ENCODE measurements around the gene CMA1. TPM values are rescaled to one million over a fixed set of nuclear protein-coding genes. Genes with fewer than 3 reads are reported as not detected.
"Not testable (repeated sequence)": the region's sequence is repeated elsewhere in the genome, so short reads cannot be mapped to it uniquely, and the experiment has no call there.

CMA1 gene
- total RNA-seq, 1 experiment from 2014 or later, result not detected

DNA sequence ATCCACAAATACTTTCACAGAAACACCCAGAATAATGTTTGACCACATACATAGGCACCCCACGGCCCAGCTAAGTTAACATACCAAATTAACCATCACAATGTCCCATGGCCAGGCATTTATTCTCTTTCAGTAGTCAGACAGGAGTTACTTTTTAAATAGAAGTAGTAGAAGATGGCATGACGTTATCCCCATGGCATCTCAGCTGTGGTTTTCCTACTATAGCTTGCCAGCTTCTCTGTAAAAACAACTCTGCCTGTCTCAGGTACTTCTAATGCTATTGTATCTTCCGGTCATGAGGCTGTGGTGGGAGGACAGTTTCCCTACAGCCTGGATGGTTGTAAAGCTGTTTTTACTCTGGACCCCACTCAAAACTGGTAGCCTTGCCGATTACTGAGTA lies 48.7 kb upstream of the CMA1 start:
- no peak overlapping the region for H2BK12ac ChIP-seq (ENCODE audit: insufficient read length, low read depth, low read length)
- H4K8ac ChIP-seq (replicated peaks; ENCODE audit: insufficient read length, low read depth, low read length), result no peak overlapping the region
- no peak overlapping the region for H3K4me2 ChIP-seq (ENCODE audit: insufficient read depth, insufficient read length, low read length)
- no peak overlapping the region for H2BK5ac ChIP-seq (ENCODE audit: insufficient read length, low read length)
- H3K27me3 ChIP-seq (ENCODE audit: insufficient read depth, low read length), result no peaks in the 10 kb centered on the region
- H2AK5ac ChIP-seq (ENCODE audit: insufficient read length, low read length), result no peak overlapping the region
- H3T11ph ChIP-seq (ENCODE audit: low read length), result no peak overlapping the region
- Mint-ChIP-seq H3K4me1 (no peaks in the 10 kb centered on the region), H3K27me3 (ENCODE audit: low read depth) (no peaks in the 10 kb centered on the region), H3K4me3 (no peak overlapping the region), H3K36me3 (ENCODE audit: insufficient read depth in 1 of 3, low read depth in 3 of 3) (peaks cover 0 to 20% (median 6%) of the 10 kb centered on the region in 3 experiments; a peak in 3 of 7 replicates), H3K27ac (no peak overlapping the region), H3K9me3 (peaks cover 18 to 85% of the 10 kb centered on the region in 2 experiments)
- H3K18ac ChIP-seq (ENCODE audit: insufficient read length, low read depth, low read length), result no peak overlapping the region
- peaks cover 3% of the 10 kb centered on the region for H3K9me3 ChIP-seq (ENCODE audit: control insufficient read depth, low read depth, low read length)
- H3K4ac ChIP-seq (ENCODE audit: low read depth, low read length), result no peak overlapping the region
- no CpG with 5 or more reads among the region's 4 CpGs for WGBS (ENCODE audit: extremely low coverage, insufficient read length, low lambda C conversion rate)
- no peaks in the 10 kb centered on the region for H3K4me1 ChIP-seq (ENCODE audit: insufficient read depth, low read length)
- H2AFZ ChIP-seq (ENCODE audit: low read length), result no peak overlapping the region
- H2BK15ac ChIP-seq (ENCODE audit: low read depth, low read length), result no peak overlapping the region
- H4K91ac ChIP-seq (ENCODE audit: insufficient read length, low read depth, low read length), result no peak overlapping the region
- H3K79me2 ChIP-seq (ENCODE audit: insufficient read depth, low read length), result 0 out of 2 replicates have a peak, but pooled peaks cover 2% of the 10 kb centered on the region
- no peaks in the 10 kb centered on the region for H3K79me1 ChIP-seq (ENCODE audit: insufficient read depth, low read depth, low read length, poor library complexity, severe bottlenecking)
- H3K27ac ChIP-seq (ENCODE audit: insufficient read length, low read depth, low read length), result no peak overlapping the region
- H2BK120ac ChIP-seq (ENCODE audit: low read depth, low read length, poor library complexity, severe bottlenecking), result no peak overlapping the region
- no peaks in the 10 kb centered on the region for H3K23me2 ChIP-seq (ENCODE audit: insufficient read length, low read depth, low read length, poor library complexity, severe bottlenecking)
- TF ChIP-seq, protein P1, sequence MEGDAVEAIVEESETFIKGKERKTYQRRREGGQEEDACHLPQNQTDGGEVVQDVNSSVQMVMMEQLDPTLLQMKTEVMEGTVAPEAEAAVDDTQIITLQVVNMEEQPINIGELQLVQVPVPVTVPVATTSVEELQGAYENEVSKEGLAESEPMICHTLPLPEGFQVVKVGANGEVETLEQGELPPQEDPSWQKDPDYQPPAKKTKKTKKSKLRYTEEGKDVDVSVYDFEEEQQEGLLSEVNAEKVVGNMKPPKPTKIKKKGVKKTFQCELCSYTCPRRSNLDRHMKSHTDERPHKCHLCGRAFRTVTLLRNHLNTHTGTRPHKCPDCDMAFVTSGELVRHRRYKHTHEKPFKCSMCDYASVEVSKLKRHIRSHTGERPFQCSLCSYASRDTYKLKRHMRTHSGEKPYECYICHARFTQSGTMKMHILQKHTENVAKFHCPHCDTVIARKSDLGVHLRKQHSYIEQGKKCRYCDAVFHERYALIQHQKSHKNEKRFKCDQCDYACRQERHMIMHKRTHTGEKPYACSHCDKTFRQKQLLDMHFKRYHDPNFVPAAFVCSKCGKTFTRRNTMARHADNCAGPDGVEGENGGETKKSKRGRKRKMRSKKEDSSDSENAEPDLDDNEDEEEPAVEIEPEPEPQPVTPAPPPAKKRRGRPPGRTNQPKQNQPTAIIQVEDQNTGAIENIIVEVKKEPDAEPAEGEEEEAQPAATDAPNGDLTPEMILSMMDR (conservative IDR thresholded peaks at IDR 0.05), result no peak
- H2BK20ac ChIP-seq (ENCODE audit: low read depth, low read length, poor library complexity, severe bottlenecking), result no peak overlapping the region
- no peak overlapping the region for H3K56ac ChIP-seq (ENCODE audit: insufficient read length, low read depth, low read length)
- no peak overlapping the region for H3K9ac ChIP-seq (ENCODE audit: extremely low read depth, insufficient read length, low read length)
- no peak overlapping the region for H4K5ac ChIP-seq (ENCODE audit: insufficient read length, low read depth, low read length)
- H3K23ac ChIP-seq (ENCODE audit: insufficient read length, low read depth, low read length), result no peak overlapping the region
- no peak for DNase-seq
- H3K14ac ChIP-seq (ENCODE audit: insufficient read depth, low read length), result no peak overlapping the region
- no peaks in the 10 kb centered on the region for H4K20me1 ChIP-seq (ENCODE audit: control insufficient read depth, insufficient read depth, insufficient read length)

DNA sequence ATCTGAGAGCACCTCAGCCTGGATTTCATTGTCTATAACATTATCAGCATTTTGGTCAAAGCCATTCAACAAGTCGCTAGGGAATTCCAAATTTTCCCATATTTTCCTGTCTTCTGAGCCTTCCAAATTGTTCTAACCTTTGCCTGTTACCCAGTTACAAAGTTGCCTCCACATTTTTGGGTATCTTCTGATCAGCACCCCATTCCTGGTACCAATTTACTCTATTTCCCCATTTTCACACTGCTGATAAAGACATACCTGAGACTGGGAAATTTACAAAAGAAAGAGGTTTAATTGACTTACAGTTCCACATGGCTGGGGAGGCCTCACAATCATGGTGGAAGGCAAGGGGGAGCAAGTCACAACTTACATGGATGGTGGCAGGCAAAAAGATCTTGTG lies 41.0 kb upstream of the CMA1 start:
- H3T11ph ChIP-seq (ENCODE audit: low read length); H4K91ac ChIP-seq (ENCODE audit: insufficient read length, low read depth, low read length); H3K23me2 ChIP-seq (ENCODE audit: insufficient read length, low read depth, low read length, poor library complexity, severe bottlenecking); DNase-seq; H4K8ac ChIP-seq (replicated peaks; ENCODE audit: insufficient read length, low read depth, low read length); H4K5ac ChIP-seq (ENCODE audit: insufficient read length, low read depth, low read length); H3K4me1 ChIP-seq (ENCODE audit: insufficient read depth, low read length); H2BK120ac ChIP-seq (ENCODE audit: low read depth, low read length, poor library complexity, severe bottlenecking); H3K18ac ChIP-seq (ENCODE audit: insufficient read length, low read depth, low read length); H3K27me3 Mint-ChIP-seq (ENCODE audit: low read depth); H3K4me2 ChIP-seq (ENCODE audit: insufficient read depth, insufficient read length, low read length); H3K14ac ChIP-seq (ENCODE audit: insufficient read depth, low read length); H2AFZ ChIP-seq (ENCODE audit: low read length); H3K27me3 ChIP-seq (ENCODE audit: insufficient read depth, low read length); H3K79me1 ChIP-seq (ENCODE audit: insufficient read depth, low read depth, low read length, poor library complexity, severe bottlenecking); H4K20me1 ChIP-seq (ENCODE audit: control insufficient read depth, insufficient read depth, insufficient read length); H2AK5ac ChIP-seq (ENCODE audit: insufficient read length, low read length); H3K23ac ChIP-seq (ENCODE audit: insufficient read length, low read depth, low read length); H2BK5ac ChIP-seq (ENCODE audit: insufficient read length, low read length); H2BK12ac ChIP-seq (ENCODE audit: insufficient read length, low read depth, low read length); H3K9ac ChIP-seq (ENCODE audit: extremely low read depth, insufficient read length, low read length); H3K4ac ChIP-seq (ENCODE audit: low read depth, low read length); H3K27ac Mint-ChIP-seq; H3K27ac ChIP-seq (ENCODE audit: insufficient read length, low read depth, low read length); H3K4me3 Mint-ChIP-seq; H2BK15ac ChIP-seq (ENCODE audit: low read depth, low read length); H3K56ac ChIP-seq (ENCODE audit: insufficient read length, low read depth, low read length); H3K79me2 ChIP-seq (ENCODE audit: insufficient read depth, low read length); H2BK20ac ChIP-seq (ENCODE audit: low read depth, low read length, poor library complexity, severe bottlenecking); H3K4me1 Mint-ChIP-seq: not testable (repeated sequence)
- no CpG with 5 or more reads among the region's 1 CpG for WGBS (ENCODE audit: extremely low coverage, insufficient read length, low lambda C conversion rate)
- H3K9me3 ChIP-seq (ENCODE audit: control insufficient read depth, low read depth, low read length), result peaks cover 14% of the 10 kb centered on the region
- peaks cover 68 to 85% of the 10 kb centered on the region in 2 experiments for H3K9me3 Mint-ChIP-seq
- peaks cover 11 to 33% (median 26%) of the 10 kb centered on the region in 3 experiments for H3K36me3 Mint-ChIP-seq (ENCODE audit: insufficient read depth in 1 of 3, low read depth in 3 of 3)

All from H9 (cell line).